Keratinocyte (primary cell): Measurements from ENCODE around the gene BCL11B.

Source experiments
- CTCF ChIP-seq, 3 experiments: IDR thresholded peaks in 1 of 3; conservative IDR thresholded peaks in 1 of 3; optimal IDR thresholded peaks in 1 of 3; 2 replicates in 2 of 3; 3 replicates in 1 of 3; pipeline versions ENCODE3 to v1.5.1; 2011; ENCODE audit warnings: low read length in 3 of 3, mild to moderate bottlenecking in 3 of 3, moderate library complexity in 2 of 3, control low read depth in 1 of 3, inconsistent platforms in 1 of 3; ENCODE audit not compliant: insufficient read depth in 2 of 3; ENCODE audit errors: extremely low read depth in 1 of 3
- EZH2 ChIP-seq: IDR thresholded peaks from one replicate; pipeline ENCODE4 v1.6.1; 2012; ENCODE audit warnings: inconsistent platforms, mild to moderate bottlenecking, low read length, moderate library complexity

DNA sequence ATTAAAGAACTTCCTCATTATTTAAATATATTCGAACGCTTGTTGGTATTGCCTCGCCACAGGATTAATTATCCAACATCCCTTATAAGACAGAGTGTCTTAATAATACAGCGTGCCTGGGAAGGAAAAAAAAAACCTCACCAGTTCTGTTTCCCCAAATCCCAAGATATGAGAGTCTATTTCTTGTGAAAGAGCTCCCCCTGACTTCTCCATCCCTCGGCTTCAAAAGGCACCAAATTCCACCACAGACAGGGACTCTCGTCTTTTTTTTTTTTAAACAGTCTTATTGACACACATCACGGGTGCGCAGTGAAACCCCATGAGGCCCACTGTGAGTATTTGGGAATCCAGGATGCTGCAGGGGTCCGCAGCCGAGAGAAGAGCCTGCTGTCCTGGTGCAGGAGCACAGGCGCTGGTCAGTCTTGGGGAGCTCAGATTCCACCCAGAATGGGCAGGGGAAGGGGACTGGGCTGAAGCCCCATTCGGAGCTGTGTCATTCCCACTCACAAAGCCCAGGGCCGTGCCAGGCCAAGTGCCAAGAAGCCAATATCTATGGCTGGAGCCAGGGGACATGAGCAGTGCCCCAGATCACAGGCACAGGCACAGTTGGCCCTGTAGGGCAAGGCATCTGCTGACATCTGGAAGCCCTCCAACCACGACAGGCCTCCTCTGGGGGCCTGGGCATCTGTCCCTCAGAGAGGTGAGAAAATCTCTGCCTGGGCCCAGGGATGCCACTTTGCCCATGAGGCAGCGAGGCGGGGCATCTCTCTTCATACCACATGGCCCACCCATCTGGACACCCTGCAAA lies 71.9 kb downstream of the BCL11B start:
- TF ChIP-seq CTCF (optimal IDR thresholded peaks at IDR 0.05 in 1 of 3, IDR thresholded peaks at IDR 0.05 in 1 of 3, conservative IDR thresholded peaks at IDR 0.05 in 1 of 3; ENCODE audit: extremely low read depth in 1 of 3, insufficient read depth in 2 of 3, low read length in 3 of 3) (no peak), EZH2 (no peak)
